ENCODE results near the gene DMXL1.
"Not testable (repeated sequence)": the region's sequence is repeated elsewhere in the genome, so short reads cannot be mapped to it uniquely, and the experiment has no call there.

The DMXL1 gene

DNA sequence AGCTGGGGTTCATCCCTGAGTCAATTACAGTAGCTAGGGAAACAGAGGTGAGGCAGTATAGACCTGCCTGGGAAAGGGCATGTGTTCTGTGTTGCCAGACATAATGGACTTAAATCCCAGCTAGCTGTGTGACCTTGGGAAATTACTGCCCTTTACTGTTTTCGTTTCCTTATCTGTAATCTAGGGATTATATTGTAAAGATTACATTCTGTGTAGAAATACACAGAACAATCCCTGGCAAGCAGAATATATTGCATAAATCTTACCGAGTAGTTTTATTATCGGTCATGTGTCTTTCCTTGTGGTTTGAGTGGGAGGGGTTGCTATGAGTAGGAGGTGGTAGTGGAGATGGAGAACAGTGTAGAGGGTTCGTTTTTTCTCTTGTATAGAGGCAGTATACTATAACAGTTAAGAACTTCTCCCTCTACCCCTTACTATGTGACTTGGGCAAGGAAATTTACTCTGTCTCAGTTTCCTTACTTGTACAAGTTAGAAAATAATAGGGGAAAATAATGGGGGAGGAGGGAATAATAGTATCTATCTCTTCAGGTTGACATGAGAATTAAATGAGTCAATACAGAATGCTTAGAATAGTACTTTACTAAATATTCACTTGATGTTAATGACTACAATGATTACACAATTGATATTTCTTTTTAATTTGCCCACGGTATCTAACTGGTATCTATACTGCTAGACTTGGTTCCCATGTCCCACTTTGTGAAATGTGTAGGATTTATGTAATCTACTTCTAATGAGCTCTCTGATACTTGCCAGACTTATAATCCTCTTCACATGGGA, 7.1 kb upstream of the DMXL1 start:
- DNase-seq = no peak

- no peak for DNase-seq
Measured at GRCh38 chr5:119067450-119067849, 3.4 kb upstream of the DMXL1 start.

GRCh38 chr5:119070578-119070827, 384 bp upstream of the DMXL1 start:
- DNase-seq = no peak

DNA sequence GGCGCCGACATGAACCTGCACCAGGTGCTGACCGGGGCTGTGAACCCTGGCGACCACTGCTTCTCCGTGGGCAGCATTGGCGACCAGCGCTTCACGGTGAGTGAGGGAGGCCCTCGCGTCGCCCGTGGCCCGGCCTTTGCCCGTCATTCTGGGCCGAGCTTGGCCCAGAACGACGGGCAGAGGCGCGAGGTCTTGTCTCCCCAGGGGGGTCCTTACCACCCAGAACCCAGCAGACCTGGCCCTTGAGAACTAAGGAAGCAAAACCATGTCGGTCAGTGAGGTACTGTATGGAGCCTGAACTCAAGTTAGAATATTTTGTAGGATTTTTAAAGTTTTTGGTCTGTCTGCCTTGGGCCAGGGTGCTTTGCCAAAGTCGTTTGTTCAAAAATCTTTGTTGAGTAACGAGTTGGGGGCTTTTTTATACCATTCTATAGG, 691 bp downstream of the DMXL1 start:
- no peak for DNase-seq

DNA sequence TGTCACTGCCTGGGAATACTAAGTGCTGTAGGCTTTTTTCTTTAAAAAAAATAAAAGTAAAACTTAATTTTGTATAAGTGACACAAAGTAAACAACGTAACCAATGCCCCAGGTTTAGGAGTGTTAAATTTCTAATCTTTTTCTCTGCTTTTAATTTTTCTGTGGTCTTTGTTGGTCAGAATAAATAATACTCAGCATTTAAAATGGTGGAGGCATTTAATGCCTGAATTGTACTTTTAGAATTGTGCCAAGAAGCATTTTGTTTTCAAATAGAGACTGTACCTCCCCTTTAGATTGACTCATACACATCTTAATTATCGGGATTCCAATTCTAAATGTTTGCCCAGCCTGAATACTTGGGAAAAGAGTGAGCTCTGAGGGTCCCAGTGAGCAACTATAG, 1.6 kb downstream of the DMXL1 start:
- no peak for DNase-seq

- not testable (repeated sequence) for DNase-seq
Measured at GRCh38 chr5:119073746-119074337, 3.0 kb downstream of the DMXL1 start.

DNA sequence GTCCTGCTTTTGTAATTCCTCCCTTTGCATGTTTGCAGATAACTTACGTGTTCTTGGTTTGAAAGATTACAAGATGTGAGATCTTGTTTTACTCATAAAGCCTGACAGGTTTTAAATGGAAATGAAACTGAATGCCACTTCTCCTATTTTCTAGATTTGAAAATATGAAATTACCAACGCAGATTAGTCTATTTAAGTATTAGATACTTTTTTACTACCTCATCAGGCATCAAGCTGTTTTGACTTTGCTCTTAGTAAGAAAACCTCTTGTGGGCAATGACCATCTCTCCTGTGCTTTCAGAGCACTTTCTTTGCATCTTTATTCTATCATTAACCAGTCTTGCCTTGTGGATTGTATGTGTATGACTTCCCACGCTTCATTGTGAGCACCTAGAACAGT, 3.5 kb downstream of the DMXL1 start:
- DNase-seq = no peak

DNA sequence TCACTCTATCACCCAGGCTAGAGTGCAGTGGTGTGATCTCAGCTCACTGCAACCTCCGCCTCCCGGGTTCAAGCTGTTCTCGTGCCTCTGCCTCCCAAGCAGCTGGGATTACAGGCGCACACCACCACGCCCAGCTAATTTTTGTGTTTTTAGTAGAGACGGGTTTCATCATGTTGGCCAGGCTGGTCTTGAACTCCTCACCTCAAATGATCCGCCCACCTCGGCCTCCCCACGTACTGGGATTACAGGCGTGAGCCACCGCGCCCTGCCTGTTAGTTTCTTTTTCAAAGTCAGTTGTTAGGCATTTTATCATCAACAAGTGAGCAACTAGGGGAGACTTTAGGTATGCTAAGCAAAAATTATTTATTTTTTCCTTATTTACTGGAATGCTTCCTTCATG, 4.4 kb downstream of the DMXL1 start:
- not testable (repeated sequence) for DNase-seq

GRCh38 chr5:119076080-119076479, 5.2 kb downstream of the DMXL1 start:
- no peak for DNase-seq

- no peak for DNase-seq
Measured at GRCh38 chr5:119077444-119077843, 6.6 kb downstream of the DMXL1 start.

DNA sequence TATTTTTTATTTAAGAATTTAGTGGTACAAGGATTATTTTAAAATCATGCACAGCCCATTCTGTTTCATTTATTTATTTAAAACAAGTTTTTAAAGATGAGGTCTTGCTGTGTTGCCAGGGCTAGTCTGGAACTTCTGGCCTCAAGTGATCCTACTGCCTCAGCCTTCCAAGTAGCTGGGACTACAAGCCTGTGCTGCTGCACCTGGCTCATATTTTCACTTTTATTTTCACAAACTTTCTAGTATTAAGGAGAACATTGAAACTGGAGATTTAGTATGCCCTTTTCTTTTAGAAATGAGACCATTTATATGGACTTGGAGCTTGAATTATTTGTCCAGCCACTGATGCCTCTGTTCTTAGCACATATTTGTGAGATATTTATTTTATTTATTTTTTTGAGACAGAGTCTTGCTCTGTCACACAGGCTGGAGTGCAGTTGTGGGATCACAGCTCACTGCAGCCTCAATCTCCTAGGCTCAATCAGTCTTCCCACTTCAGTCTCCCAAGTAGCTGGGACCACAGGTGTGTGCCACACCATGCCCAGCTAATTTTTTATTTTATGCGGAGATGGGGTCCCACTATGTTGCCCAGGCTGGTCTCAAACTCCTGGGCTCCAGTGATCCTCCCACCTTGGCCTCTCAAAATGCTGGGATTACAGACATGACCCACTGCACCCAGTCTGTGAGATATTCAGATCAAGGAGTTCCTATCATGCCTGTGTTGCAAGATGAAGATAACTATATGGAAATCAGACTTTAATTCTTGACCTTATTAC, 7.4 kb downstream of the DMXL1 start:
- no peak for DNase-seq

DNA sequence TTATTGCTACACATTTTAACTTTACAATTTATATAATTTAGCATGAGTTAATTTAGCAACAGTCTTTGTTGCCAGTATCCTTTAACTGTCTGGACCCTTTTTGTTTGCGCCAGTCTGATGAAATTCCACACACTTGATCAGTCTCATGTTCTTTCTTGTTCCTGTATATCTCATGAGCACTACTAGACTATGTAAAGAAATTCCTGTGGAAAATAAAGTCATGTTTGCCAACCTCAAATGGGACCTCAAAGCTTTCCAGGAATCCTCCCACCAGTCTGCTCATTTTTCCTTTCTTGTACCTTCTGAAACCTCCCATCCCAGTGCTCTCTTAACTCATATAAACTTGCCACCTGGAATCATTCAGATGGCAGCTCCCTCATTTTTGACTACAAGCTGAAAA, 8.0 kb downstream of the DMXL1 start:
- no peak for DNase-seq

DNA sequence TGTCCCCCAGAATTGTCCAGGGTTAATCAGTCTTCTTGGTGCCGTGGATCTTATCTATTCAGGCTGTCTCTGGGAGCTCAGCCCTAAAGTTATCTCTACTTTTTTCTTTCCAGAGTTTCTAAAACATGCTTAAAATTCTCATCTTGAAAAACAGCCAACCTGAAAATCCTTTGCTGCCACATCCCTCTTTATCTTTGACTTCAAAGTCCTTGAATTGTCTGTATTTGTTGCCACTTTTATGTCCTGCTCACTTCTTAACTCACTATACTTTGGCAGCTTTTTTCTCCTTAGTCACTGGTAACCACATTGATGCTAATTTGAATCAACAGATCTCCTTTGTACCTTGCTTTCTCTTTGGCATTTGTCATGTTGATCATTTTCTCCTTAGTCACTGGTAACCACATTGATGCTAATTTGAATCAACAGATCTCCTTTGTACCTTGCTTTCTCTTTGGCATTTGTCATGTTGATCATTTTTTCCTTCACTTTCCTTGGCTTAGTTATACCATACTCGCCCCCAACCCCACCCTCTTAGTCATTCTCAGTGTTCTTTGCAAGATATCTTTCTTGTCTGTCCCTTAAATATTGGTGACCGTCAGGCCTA, 8.5 kb downstream of the DMXL1 start:
- DNase-seq = no peak

GRCh38 chr5:119080936-119081335, 10.0 kb downstream of the DMXL1 start:
- DNase-seq = no peak

- DNase-seq = no peak
Measured at GRCh38 chr5:119082691-119083090, 11.8 kb downstream of the DMXL1 start.

GRCh38 chr5:119083679-119084078, 12.8 kb downstream of the DMXL1 start:
- DNase-seq = no peak

GRCh38 chr5:119088438-119088837, 17.6 kb downstream of the DMXL1 start:
- no peak for DNase-seq

DNA sequence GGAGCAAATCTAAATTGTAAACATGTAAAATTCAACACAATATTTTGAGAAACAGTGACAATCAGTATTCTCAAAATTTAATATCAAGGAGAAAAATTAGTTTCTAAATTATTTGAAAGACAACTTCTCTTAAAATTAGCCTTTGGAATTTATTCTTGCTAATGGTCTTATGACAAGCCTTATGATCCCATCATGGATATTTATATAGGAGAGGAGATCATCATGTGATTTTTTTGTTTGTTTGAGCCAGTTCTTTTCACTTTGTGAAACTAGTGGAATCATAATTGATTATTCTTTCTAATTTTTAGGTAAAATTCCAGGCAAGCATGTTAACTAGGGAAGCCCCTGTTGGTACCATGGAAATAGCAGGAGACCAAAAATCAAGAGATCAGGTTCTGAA, 24.7 kb downstream of the DMXL1 start:
- no peak for DNase-seq

- DNase-seq = no peak
Measured at GRCh38 chr5:119105971-119106370, 35.1 kb downstream of the DMXL1 start.

- no peak for DNase-seq
Measured at GRCh38 chr5:119112151-119112550, 41.3 kb downstream of the DMXL1 start.

DNA sequence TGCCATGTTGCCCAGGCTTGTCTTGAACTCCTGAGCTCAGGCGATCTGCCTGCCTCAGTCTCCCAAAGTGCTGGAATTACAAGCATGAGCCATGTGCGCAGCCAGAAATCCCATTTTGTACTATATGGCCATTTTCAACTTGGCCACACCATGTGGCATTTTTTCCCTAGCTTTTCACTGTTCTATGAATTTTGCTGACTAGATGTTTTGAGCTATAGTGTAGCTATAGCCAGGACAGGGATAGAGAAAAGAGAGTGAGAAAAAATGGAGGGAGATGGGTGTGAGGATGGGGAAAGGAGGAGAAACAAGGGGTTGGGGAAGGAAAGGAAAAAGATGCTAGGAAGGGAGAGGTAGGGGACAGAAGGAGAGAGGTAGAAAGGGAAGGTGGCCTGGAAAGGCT, 46.4 kb downstream of the DMXL1 start:
- no peak for DNase-seq

- no peak for DNase-seq
Measured at GRCh38 chr5:119118000-119118399, 47.1 kb downstream of the DMXL1 start.

DNA sequence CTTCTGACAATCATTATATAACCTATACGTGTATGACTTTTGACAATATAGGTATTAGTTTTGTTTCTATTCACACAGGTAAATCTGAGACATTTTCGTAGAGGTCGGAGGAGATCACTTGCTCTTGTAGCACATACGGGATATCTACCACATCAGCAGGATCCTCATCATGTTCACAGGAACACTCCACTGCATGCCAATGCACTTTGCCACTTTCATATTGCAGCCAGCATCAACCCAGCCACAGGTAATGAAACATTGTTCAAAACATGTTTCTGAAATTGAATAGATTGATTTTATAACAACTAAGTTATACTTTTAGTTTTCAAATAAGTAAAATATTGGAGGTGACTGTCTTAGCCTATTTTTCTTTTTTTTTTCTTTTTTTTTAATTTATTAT, 50.0 kb downstream of the DMXL1 start:
- DNase-seq = no peak

DNA sequence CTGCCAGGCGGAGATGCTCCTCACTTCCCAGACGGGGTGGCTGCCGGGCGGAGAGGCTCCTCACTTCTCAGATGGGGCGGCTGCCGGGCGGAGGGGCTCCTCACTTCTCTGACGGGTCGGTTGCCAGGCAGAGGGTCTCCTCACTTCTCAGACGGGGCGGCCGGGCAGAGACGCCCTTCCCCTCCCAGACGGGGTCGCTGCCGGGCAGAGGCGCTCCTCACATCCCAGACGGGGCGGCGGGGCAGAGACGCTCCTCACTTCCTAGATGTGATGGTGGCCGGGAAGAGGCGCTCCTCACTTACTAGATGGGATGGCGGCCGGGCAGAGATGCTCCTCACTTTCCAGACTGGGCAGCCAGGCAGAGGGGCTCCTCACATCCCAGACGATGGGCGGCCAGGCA, 51.6 kb downstream of the DMXL1 start:
- DNase-seq = not testable (repeated sequence)
